ENCODE data around the gene PROM1. TPM values are rescaled to one million over a fixed set of nuclear protein-coding genes. Genes with fewer than 3 reads are reported as not detected.

PROM1 gene
- polyA plus RNA-seq, 4 donors = 0.45 to 32.9 (median 4.8) TPM

DNA sequence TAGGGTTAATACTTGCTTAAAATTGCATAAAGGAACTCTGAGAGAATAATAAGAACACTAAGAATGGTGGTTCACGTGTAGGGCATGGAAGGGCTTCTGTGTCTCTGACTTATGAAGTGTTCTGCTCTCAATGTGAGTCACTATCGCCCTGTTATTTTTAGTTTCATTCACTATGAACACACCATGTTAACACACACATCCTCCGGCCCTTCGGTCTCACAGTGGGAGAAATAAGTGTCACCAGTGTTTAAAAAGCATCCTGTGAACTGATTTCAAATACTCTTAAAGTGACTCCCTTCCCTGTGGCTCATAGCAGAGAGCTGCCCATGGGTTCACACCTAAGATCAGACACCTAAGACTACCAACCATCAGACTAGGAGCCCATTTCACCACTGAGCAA is 87.0 kb downstream of the PROM1 start:
- H3K27me3 ChIP-seq (ENCODE audit: control insufficient read depth in 3 of 3, insufficient read depth in 3 of 3, low read length in 3 of 3) = no peaks in the 10 kb centered on the region
- no peaks in the 10 kb centered on the region for H3K9me3 ChIP-seq (ENCODE audit: control insufficient read depth in 2 of 2, insufficient read depth in 1 of 2, low read depth in 1 of 2, low read length in 1 of 2)
- DNase-seq = no peak
- H3K4me3 ChIP-seq (ENCODE audit: low read depth in 1 of 3, low read length in 3 of 3) = no peak overlapping the region
- no peak for FAIRE-seq
- H3K36me3 ChIP-seq (ENCODE audit: control insufficient read depth in 3 of 3, insufficient read depth in 2 of 3, low read depth in 1 of 3, low read length in 3 of 3) = peaks cover 0 to 4% (median 0%) of the 10 kb centered on the region in 3 donors
- 67 to 86% (median 77%) methylated on average over 4 of the region's 4 CpGs for WGBS, 3 donors
- no peaks in the 10 kb centered on the region for H3K4me1 ChIP-seq (ENCODE audit: control insufficient read depth in 3 of 3, insufficient read depth in 2 of 3, low read depth in 1 of 3, low read length in 2 of 3)
- no peak overlapping the region for H3K27ac ChIP-seq (ENCODE audit: low read depth in 1 of 3, low read length in 2 of 3)

DNA sequence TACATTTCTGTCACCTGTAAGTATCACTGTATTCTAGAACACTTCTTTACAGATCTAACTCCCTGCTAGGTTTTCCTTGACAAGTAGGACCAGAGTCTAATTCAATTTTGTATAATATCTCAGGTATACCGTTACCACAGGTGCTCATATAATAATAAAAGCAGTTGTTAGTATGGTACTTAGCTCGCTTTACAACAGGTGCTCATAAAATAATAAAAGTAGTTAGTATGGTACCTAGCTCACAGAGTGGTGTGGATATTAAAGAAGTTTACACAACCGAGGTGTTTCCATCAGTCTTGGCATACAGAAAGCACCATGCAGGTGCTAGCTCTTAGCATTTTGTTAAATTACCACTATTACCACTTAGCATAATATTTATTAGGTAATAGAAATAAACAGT is 88.0 kb downstream of the PROM1 start:
- no peaks in the 10 kb centered on the region for H3K27me3 ChIP-seq (ENCODE audit: control insufficient read depth in 3 of 3, insufficient read depth in 3 of 3, low read length in 3 of 3)
- H3K4me3 ChIP-seq (ENCODE audit: low read depth in 1 of 3, low read length in 3 of 3) = no peak overlapping the region
- DNase-seq (peak; percentile 8 to 20), FAIRE-seq (no peak)
- no peaks in the 10 kb centered on the region for H3K9me3 ChIP-seq (ENCODE audit: control insufficient read depth in 2 of 2, insufficient read depth in 1 of 2, low read depth in 1 of 2, low read length in 1 of 2)
- H3K36me3 ChIP-seq (ENCODE audit: control insufficient read depth in 3 of 3, insufficient read depth in 2 of 3, low read depth in 1 of 3, low read length in 3 of 3) = peaks cover 0 to 1% (median 0%) of the 10 kb centered on the region in 3 donors
- no peaks in the 10 kb centered on the region for H3K4me1 ChIP-seq (ENCODE audit: control insufficient read depth in 3 of 3, insufficient read depth in 2 of 3, low read depth in 1 of 3, low read length in 2 of 3)
- no peak overlapping the region for H3K27ac ChIP-seq (ENCODE audit: low read depth in 1 of 3, low read length in 2 of 3)
- WGBS, 3 donors = 12 to 58% (median 29%) methylated on average over 3 of the region's 3 CpGs

DNA sequence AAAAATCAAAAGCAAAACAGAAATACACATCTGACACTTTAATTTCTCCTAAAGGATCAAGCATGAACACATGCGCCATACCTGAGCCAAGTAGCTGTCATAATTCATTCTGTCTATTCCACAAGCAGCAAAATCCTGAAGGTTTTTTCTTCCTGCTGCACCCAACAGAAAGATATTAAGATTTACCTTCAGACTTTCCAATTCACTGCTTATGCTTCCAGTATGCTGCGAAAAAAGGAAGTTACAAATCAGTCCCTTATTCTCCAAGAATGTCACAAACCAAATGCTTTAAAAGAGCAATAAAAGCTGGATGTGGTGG is 91.7 kb downstream of the PROM1 start:
- no peak overlapping the region for H3K4me3 ChIP-seq (ENCODE audit: low read depth in 1 of 3, low read length in 3 of 3)
- H3K27me3 ChIP-seq (ENCODE audit: control insufficient read depth in 3 of 3, insufficient read depth in 3 of 3, low read length in 3 of 3) = no peaks in the 10 kb centered on the region
- FAIRE-seq = no peak
- DNase-seq = no peak
- H3K4me1 ChIP-seq (ENCODE audit: control insufficient read depth in 3 of 3, insufficient read depth in 2 of 3, low read depth in 1 of 3, low read length in 2 of 3) = no peaks in the 10 kb centered on the region
- no peak overlapping the region for H3K27ac ChIP-seq (ENCODE audit: low read depth in 1 of 3, low read length in 2 of 3)
- no peaks in the 10 kb centered on the region for H3K9me3 ChIP-seq (ENCODE audit: control insufficient read depth in 2 of 2, insufficient read depth in 1 of 2, low read depth in 1 of 2, low read length in 1 of 2)
- peaks cover 0 to 8% (median 0%) of the 10 kb centered on the region in 3 donors for H3K36me3 ChIP-seq (ENCODE audit: control insufficient read depth in 3 of 3, insufficient read depth in 2 of 3, low read depth in 1 of 3, low read length in 3 of 3)
- 70 to 82% (median 70%) methylated on average over 2 of the region's 2 CpGs for WGBS, 3 donors

DNA sequence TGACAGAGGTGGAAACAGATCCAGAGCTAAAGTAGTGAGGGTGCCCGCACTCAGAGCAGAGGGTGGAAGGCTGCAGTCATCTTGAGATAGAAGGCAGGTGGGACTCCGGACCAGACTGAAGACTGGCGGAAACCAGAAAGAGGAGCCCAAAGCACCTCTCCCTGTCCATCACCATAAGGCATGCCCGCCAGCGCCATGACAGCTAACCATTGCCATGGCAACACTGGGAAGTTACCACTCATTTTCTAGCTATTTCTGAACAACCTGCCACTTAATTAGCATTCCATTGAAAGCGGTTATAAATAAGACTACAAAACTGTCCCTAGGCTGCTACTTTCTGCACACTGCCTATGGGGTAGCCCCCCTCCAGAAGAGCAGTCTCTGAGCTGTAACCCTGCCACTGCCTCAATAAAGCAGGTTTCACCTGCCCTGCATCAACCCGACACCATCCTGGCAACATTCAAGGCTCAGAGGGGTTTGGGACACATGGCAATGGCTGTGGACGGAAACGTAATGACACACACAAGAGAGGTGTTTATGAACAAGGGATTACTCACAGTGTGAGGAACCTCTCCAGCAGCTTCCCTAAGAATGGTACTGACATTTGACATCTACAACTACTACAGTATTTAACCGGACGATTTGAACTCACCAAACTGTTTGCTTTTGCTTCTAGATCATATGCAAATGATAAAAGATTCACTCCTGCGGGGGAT is 93.1 kb downstream of the PROM1 start:
- Histone ChIP-seq H3K4me3 (ENCODE audit: low read depth in 1 of 3, low read length in 3 of 3) (no peak overlapping the region), H3K9me3 (ENCODE audit: control insufficient read depth in 2 of 2, insufficient read depth in 1 of 2, low read depth in 1 of 2, low read length in 1 of 2) (no peaks in the 10 kb centered on the region), H3K27me3 (ENCODE audit: control insufficient read depth in 3 of 3, insufficient read depth in 3 of 3, low read length in 3 of 3) (no peaks in the 10 kb centered on the region), H3K4me1 (ENCODE audit: control insufficient read depth in 3 of 3, insufficient read depth in 2 of 3, low read depth in 1 of 3, low read length in 2 of 3) (no peaks in the 10 kb centered on the region), H3K27ac (ENCODE audit: low read depth in 1 of 3, low read length in 2 of 3) (no peak overlapping the region), H3K36me3 (ENCODE audit: control insufficient read depth in 3 of 3, insufficient read depth in 2 of 3, low read depth in 1 of 3, low read length in 3 of 3) (peaks cover 0 to 8% (median 0%) of the 10 kb centered on the region in 3 donors)
- FAIRE-seq (no peak), DNase-seq (no peak)
- 83 to 85% (median 84%) methylated on average over 12 of the region's 12 CpGs for WGBS, 3 donors

DNA sequence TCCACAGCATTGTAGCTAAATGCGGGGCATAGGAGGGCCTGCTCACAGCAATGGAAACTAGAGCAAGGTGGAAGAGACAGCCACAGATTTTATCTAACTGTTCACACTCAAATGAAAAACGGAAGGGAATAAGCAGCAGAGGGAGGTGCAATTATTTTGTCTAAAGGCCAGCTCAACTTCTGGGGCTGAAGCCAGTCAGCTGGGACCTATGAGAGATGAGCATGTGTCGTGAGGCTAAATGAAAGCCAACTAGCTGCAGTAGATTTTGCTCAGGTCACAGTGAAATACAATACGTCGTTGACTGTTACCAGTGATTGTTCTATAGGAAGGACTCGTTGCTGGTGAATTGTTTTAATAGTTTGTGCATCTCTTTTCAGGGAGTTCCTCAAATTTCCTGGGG is 94.4 kb downstream of the PROM1 start:
- Histone ChIP-seq H3K27ac (ENCODE audit: low read depth in 1 of 3, low read length in 2 of 3) (no peak overlapping the region), H3K4me3 (ENCODE audit: low read depth in 1 of 3, low read length in 3 of 3) (no peak overlapping the region), H3K4me1 (ENCODE audit: control insufficient read depth in 3 of 3, insufficient read depth in 2 of 3, low read depth in 1 of 3, low read length in 2 of 3) (no peaks in the 10 kb centered on the region), H3K27me3 (ENCODE audit: control insufficient read depth in 3 of 3, insufficient read depth in 3 of 3, low read length in 3 of 3) (no peaks in the 10 kb centered on the region), H3K36me3 (ENCODE audit: control insufficient read depth in 3 of 3, insufficient read depth in 2 of 3, low read depth in 1 of 3, low read length in 3 of 3) (peaks cover 0 to 8% (median 0%) of the 10 kb centered on the region in 3 donors), H3K9me3 (ENCODE audit: control insufficient read depth in 2 of 2, insufficient read depth in 1 of 2, low read depth in 1 of 2, low read length in 1 of 2) (no peaks in the 10 kb centered on the region)
- FAIRE-seq (no peak), DNase-seq (no peak)
- 77 to 81% (median 78%) methylated on average over 6 of the region's 6 CpGs for WGBS, 3 donors

DNA sequence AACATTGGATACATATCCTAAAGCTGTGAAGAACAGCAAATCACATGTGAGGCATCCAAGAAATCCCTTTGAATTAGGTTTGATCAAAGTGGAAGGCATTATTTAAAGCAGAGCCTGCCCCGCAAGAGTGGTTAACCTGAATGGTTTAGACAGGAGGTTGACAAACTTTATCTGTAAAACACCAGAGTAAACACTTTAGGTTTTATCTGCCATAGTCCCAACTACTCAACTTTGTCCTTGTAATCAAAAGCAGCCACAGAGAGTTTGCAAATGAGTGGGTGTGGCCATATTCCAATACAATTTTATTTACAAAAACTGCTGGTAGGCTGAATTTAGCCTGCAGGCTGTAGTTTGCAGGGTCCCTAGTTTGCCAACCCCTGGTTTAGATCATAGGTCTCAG is 95.6 kb downstream of the PROM1 start:
- DNase-seq (peak in 1 of 2 donors; percentile 13), FAIRE-seq (no peak)
- Histone ChIP-seq H3K4me3 (ENCODE audit: low read depth in 1 of 3, low read length in 3 of 3) (no peak overlapping the region), H3K4me1 (ENCODE audit: control insufficient read depth in 3 of 3, insufficient read depth in 2 of 3, low read depth in 1 of 3, low read length in 2 of 3) (no peaks in the 10 kb centered on the region), H3K9me3 (ENCODE audit: control insufficient read depth in 2 of 2, insufficient read depth in 1 of 2, low read depth in 1 of 2, low read length in 1 of 2) (no peaks in the 10 kb centered on the region), H3K27me3 (ENCODE audit: control insufficient read depth in 3 of 3, insufficient read depth in 3 of 3, low read length in 3 of 3) (no peaks in the 10 kb centered on the region), H3K36me3 (ENCODE audit: control insufficient read depth in 3 of 3, insufficient read depth in 2 of 3, low read depth in 1 of 3, low read length in 3 of 3) (peaks cover 0 to 10% (median 0%) of the 10 kb centered on the region in 3 donors), H3K27ac (ENCODE audit: low read depth in 1 of 3, low read length in 2 of 3) (no peak overlapping the region)
- 8 to 57% (median 55%) methylated on average over 1 of the region's 1 CpG for WGBS, 3 donors

DNA sequence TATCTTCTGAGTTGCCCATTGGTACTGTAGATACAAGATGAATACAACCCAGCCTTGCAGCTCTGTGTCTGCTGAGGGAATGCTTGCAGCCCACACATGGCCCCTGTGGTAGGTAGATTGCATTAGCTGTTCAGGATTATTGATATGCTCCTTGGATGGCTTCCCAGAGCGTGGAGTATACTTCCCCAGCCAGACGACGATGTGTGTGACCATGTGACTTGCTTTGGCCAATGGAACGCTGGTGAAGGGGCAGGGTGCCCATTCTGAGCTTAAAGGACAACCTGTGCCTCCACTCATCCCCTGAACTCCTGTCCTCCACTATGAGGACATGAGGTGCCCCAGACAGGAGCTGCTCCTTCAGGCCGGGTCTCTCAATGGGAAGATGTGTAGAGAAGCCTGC is 96.9 kb downstream of the PROM1 start:
- no peaks in the 10 kb centered on the region for H3K4me1 ChIP-seq (ENCODE audit: control insufficient read depth in 3 of 3, insufficient read depth in 2 of 3, low read depth in 1 of 3, low read length in 2 of 3)
- H3K27ac ChIP-seq (ENCODE audit: low read depth in 1 of 3, low read length in 2 of 3) = no peak overlapping the region
- H3K27me3 ChIP-seq (ENCODE audit: control insufficient read depth in 3 of 3, insufficient read depth in 3 of 3, low read length in 3 of 3) = no peaks in the 10 kb centered on the region
- H3K36me3 ChIP-seq (ENCODE audit: control insufficient read depth in 3 of 3, insufficient read depth in 2 of 3, low read depth in 1 of 3, low read length in 3 of 3) = peaks cover 0 to 10% (median 0%) of the 10 kb centered on the region in 3 donors
- no peak overlapping the region for H3K4me3 ChIP-seq (ENCODE audit: low read depth in 1 of 3, low read length in 3 of 3)
- 47 to 67% (median 62%) methylated on average over 5 of the region's 5 CpGs for WGBS, 3 donors
- no peak for FAIRE-seq
- no peaks in the 10 kb centered on the region for H3K9me3 ChIP-seq (ENCODE audit: control insufficient read depth in 2 of 2, insufficient read depth in 1 of 2, low read depth in 1 of 2, low read length in 1 of 2)
- DNase-seq = no peak

DNA sequence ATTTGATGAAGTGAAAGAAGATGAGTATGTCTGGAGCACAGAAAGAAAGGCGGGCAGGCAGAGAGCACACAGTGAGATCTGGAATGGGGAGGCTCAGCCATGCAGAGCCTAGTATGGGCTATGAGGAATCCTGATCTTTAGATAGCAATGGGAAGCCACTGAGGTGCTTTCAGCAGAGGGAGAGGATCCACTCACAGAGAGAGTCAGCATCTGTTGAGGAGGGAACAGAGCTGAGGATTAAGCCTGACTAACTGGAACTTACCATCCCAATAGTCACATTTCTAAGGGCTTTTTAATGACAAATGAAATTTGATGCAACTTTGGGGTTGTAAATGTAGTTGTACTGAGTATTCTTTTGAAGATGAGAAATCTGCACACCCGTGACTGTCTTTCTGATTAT is 100.2 kb downstream of the PROM1 start:
- DNase-seq (no peak), FAIRE-seq (no peak)
- Histone ChIP-seq H3K36me3 (ENCODE audit: control insufficient read depth in 3 of 3, insufficient read depth in 2 of 3, low read depth in 1 of 3, low read length in 3 of 3) (peaks cover 0 to 2% (median 0%) of the 10 kb centered on the region in 3 donors), H3K27me3 (ENCODE audit: control insufficient read depth in 3 of 3, insufficient read depth in 3 of 3, low read length in 3 of 3) (no peaks in the 10 kb centered on the region), H3K9me3 (ENCODE audit: control insufficient read depth in 2 of 2, insufficient read depth in 1 of 2, low read depth in 1 of 2, low read length in 1 of 2) (no peaks in the 10 kb centered on the region), H3K27ac (ENCODE audit: low read depth in 1 of 3, low read length in 2 of 3) (no peak overlapping the region), H3K4me3 (ENCODE audit: low read depth in 1 of 3, low read length in 3 of 3) (no peak overlapping the region), H3K4me1 (ENCODE audit: control insufficient read depth in 3 of 3, insufficient read depth in 2 of 3, low read depth in 1 of 3, low read length in 2 of 3) (no peaks in the 10 kb centered on the region)
- 79 to 87% (median 85%) methylated on average over 2 of the region's 2 CpGs for WGBS, 3 donors

Data from small intestine (tissue), 7 donors.